GM18858 (cell line): Measurements from ENCODE around the gene SHISA4.
"Not testable (repeated sequence)": the region's sequence is repeated elsewhere in the genome, so short reads cannot be mapped to it uniquely, and the experiment has no call there.

Source experiments
- ATAC-seq: cut with Tn5 transposase; IDR thresholded peaks from one replicate; pipeline ENCODE4 v1.9.1; 2021; ENCODE audit not compliant: unreplicated experiment

The SHISA4 gene, protein sequence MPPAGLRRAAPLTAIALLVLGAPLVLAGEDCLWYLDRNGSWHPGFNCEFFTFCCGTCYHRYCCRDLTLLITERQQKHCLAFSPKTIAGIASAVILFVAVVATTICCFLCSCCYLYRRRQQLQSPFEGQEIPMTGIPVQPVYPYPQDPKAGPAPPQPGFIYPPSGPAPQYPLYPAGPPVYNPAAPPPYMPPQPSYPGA

DNA sequence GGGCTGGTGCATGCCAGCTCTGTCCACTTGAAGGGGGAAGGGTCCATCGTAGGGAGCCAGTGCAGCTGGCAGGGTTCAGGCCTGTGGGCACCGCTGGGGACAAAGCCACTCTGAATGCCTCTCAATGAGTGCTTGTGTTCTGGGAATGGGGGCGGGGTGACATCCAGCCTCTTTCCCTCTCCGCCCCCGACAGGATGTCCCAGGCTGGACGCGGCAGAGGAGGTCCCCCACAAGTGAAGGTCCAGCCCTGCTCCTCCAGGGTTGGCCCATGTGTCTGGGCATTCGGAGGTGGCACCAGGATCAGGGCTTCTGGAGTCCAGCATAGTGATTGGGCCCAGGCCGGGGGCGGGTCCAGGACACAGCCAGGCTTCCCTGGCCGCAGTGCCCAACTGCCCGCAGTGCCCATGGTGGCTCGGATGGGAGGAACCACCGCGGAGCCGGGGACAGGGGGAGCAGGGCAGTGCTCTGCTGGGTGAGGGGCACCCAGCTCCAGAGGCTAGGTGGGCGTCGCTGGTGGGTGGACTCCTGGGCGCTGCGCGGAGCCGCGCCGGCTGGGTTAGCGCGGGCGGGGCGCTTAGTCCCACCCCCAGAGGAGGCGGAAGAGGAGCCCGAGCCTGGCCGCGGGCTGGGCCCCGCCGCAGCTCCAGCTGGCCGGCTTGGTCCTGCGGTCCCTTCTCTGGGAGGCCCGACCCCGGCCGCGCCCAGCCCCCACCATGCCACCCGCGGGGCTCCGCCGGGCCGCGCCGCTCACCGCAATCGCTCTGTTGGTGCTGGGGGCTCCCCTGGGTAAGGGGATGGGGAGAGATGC, at the start of gene SHISA4:
Gene SHISA4 (plus strand): TSS at position 617 of the 808 bp plus-strand sequence. CDS start 97 bp downstream, at position 714.
- no peak for ATAC-seq

DNA sequence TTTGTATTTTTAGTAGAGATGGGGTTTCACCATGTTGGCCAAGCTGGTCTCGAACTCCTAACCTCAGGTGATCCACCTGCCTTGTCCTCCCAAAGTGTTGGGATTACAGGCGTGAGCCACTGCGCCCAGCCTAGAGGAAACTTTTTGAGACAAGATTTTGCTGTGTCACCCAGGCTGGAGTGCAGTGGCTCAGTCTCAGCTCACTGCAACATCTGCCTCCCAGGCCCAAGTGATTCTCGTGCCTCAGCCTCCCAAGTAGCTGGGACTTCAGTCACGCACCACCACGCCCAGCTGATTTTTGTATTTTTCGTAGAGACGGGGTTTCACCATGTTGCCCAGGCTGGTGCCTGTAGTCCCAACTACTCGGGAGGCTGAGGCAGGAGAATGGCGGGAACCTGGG, 49.6 kb upstream of the SHISA4 start:
- not testable (repeated sequence) for ATAC-seq

DNA sequence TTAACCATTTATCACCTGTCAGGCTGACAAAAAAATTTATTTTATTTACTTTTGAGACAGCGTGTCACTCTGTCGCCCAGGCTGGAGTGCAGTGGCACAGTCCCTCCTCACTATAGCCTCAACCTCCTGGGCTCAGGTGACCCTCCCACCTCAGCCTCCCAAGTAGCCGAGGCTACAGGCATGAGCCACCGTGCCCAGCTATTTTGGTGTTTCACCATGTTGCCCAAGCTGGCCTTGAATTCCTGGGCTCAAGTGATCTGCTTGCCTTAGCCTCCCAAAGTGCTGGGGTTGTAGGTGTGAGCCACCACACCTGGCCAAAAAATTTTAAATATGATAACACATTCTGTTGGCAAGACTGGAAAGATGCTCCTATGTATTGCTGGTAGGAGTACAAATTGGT, 48.6 kb upstream of the SHISA4 start:
- no peak for ATAC-seq

DNA sequence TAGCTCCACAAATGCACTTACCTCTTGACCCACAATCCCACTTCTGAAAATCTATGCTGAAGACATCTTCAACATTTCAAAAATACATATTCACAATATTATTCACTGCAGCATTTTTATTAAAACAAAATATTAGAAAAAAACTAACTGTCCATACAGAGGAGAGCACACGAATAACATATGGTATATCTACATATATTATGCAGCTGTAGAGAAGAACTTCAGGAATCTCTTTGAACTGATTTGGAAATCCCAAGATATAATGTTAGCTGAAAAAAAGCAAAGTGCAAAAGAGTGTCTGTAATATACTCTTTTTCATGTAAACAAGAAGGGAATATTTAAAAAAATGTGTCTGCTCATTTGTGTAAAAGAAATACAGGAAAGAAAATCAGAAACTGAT, 48.2 kb upstream of the SHISA4 start:
- no peak for ATAC-seq

DNA sequence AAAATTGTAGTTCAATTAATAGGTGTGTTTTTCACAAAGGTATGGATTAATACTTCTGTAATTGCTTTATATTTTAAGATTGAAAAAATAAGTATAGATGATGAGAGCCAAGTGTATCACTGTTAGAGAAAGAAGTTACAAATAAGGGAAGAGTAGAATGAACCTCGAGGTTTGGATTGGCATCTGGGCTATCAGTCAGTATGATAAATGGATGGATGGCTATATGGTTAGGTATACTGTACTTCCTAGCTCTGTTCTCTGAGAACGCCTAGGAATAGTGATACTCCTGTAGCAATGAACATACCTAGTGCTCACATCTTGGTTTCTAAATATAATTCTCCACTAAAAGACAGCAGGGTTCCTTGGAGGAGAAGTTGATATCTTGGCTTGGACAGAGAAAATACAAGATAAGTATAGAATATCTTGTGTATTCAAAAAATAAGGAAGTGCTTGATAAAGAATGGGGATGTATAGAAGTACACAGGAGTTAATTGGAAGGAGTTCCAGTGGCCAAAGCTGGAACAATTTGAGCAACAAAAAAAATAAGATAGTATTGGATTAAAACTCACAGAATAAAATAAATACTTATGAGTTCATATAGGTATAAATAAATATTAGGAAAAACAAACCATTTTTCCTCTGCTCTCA, 47.3 kb upstream of the SHISA4 start:
- ATAC-seq, result no peak

DNA sequence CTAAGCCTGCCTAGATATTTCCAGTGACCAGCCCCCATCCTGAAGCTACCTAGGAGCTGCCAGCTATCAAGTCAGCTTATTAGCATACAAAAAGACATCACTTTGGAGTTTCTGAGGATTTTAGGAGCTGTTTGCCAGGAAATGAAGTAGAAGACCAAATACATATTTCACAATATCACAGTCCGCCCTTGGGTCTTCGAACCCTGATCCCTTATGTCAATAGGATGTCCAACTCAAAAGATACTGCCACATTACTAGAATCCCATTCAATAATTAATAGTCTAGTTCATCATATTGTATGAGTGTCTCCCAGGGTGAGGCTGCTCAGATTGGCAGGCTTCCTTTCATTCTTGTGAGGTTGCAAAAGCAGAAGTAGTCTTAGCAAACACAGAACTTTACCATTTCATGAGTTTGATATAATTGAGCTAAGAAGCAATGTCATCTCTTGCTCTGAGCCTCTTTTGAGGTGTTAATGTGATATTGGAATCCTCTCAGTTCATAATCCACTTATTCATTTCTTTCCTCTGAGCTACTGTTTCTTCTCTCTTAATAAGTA, 46.1 kb upstream of the SHISA4 start:
- ATAC-seq, result no peak

DNA sequence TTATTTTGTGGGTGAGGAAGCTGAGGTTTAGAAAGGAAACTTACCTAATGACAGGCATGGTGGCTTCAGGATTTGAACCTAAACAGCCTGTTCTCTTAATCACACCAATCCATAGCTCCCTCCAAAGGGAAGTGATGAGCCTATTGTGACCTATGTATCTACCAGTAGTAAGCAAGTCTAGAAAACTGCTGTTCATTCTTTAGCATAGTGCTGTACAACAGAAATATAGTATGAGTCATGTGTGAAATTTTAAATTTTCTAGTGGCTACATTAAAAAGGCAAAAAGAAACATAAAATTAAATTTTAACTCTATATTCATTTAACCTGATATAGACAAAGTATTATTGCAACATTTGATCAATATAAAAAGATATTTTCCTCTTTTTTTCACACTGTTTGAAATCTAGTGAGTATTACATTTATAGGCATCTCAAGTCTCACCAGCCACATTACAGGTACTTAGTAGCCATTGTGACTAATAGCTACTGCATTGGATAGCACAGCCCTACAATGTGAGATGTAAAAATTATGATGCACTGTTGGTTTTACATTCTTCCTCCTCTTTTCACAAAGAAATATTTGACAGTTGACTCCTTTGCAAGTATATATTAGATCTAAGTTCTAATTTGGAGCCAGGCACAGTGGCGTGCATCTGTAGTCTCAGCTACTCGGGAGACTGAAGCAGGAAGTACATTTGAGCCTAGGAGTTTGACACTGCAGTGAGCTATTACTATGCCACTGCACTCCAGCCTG, 43.2 kb upstream of the SHISA4 start:
- ATAC-seq, result no peak

DNA sequence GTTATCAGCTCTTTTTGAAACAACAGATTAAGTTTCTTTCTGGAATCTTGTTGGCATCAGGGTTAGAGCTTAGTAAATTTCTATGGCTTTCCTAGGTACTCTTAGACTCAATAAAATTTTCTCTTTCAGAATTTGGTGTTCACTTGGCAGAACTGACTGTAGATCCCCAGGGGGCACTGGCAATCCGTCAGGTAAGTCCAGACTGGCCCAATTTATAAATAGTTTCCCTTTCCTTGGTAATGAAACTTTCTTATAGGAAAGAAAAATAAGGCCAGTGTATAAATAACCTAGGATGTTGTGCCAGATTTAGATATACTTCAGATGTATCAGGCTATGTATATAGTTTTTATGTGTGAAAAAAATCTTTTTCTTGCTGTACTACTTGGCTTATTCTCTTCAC, 41.5 kb upstream of the SHISA4 start:
- ATAC-seq, result no peak

DNA sequence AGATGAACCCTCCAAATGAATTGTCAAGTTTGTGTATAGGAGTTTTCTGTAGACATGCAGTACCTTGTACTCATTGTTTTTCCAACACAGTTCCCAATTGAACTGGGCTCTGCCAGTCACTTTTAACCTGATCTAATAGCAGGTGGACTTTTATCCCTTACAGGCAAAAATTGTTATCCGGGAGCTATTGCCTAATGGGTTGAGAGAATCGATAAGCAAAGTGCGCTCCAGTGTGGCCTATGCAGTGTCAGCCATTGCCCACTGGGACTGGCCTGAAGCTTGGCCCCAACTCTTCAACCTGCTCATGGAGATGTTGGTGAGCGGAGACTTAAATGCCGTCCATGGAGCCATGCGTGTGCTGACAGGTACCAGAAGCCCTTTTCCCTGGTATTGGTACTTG, 40.5 kb upstream of the SHISA4 start:
- no peak for ATAC-seq

DNA sequence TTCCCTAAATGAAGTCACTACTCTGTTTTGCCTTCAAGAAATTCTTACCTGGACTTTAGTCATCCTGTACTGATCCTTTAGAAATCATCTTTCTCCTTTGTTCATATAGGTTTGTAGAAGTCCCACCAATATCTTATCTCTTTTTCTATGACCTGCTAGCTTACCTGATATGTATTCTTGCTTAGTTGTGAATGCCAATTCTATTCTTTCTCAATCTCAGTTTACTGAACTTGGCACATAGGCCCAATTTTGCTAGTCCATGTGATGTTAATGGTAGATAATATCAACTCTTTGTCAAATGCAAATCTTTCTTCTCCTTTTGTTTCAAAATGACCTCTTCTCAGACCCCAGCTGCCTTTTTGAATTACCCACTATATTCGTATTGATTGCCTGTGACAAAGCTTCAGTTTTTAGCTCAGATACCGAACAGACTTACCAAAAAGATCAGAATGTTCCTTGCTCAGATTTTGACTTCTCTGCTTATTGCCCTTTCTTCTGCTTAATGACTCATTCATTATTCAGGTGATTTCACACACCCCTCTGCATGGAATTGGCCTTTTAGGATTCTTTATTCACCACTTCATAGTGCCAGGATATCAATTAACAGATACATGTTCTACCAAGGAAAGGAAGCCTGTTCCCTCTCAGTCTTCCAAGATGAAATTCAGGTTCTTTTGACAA, 39.2 kb upstream of the SHISA4 start:
- ATAC-seq, result no peak

DNA sequence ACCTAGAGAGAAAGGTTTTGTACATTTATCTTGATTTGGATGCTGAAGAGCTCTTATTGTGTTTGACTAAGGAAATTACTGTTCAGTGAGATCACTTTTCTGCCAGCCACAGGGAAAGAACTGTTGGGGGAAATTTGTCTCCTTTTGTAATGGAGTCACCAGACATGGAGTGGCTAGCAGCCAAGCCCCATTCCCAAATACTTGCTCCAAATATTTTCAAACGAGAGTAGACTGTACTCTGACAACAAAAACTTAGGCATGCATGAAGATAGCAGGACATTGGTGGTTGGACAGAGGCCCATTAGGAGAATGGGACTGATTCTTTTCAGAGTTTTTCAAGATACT, 38.7 kb upstream of the SHISA4 start:
- ATAC-seq, result no peak

DNA sequence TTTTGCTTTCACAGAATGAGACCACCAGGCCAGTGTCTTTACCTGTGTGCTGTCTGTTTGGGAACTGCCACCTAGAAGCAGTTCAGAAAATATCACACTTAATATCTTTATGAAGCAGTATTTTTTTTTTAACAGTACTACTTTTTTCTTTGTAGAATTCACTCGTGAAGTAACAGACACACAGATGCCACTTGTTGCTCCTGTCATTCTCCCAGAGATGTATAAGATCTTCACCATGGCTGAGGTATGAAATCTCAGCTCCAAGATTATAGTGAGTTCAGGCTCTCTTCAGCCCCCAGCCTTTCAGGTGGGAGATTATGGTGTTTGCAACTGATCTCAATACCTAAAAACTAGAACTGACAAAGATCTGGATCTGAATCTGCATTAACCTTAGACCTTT, 36.7 kb upstream of the SHISA4 start:
- ATAC-seq, result no peak

DNA sequence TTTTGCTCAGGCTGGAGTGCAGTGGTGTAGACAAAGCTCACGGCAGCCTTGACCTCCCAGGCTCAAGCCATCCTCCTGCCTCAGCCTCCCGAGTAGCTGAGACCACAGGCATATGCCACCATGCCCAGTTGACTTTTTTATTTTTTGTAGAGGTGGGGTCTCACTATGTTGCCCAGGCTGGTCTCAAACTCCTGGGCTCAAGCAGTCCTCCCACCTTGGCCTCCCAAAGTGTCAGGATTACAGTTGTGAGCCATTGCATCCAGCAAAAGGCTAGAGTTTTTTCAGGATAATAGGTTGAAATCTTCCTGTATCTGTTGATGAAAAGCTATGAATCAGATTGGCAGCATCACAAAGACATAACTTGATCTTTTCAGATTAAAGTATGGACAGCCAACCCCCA, 32.0 kb upstream of the SHISA4 start:
- ATAC-seq, result not testable (repeated sequence)

DNA sequence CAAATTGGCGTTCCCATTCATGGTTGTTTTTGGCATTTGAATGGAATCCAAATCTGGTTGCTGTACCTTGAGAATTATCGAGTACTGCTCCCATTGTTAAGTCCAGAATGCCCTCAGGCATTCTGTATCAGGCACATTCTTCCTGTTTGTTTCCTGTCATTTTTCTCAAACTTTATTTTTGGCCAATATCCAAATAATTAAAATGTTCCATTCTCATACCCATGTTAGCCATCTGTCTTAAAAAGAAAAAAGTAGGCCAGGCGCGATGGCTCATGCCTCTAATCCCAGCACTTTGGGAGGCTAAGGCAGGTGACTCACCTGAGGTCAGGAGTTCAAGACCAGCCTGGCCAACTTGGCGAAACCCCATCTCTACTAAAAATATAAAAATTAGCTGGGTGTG, 29.3 kb upstream of the SHISA4 start:
- ATAC-seq, result no peak

DNA sequence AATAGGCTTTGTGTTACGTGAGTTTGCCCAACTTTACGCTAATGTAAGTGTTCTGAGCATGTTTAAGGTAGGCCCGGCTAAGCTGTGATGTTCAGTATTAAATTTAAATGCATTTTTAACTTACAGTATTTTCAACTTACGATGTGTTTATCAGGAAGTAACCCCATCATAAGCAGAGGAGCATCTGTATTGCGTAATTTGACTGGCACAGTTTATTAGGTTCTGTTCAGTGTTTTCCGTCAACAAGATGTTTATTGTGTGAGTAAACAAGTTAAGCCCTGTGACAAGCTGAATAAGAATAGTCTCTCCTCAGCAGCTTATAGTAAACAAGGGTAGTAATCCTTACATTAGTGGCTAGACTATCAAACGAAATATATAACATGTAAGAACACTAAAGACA, 27.2 kb upstream of the SHISA4 start:
- ATAC-seq, result no peak

DNA sequence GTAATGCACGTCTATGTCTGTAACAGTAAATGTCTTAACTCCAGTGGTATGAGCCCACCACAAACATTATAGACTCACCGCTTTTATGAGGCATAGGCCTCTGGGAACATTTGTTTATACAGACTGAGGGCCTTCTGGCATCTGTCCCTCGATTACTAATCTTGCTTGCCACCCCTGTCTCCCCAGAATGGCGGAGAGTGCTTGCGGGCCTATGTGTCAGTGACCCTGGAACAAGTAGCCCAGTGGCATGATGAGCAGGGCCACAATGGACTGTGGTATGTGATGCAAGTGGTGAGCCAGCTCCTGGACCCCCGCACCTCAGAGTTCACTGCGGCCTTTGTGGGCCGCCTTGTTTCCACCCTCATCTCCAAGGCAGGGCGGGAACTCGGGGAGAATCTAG, 18.3 kb upstream of the SHISA4 start:
- no peak for ATAC-seq

DNA sequence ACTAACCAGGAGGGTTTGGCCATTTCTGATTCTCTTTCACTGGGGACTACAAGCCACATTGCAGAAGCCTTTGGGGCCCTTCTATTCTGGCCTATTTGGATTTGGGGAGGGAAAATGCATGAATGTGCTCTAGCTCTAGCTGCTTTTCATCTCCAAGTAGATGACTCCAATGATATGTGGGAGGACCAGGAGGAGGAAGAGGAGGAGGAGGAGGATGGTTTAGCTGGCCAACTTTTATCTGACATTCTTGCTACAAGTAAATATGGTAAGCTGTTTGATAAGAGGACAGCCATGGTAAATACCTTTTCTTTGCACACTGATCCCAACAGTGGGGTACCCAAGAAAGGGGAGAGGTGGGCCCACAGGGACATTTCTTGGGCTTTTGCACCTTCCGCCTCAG, 14.0 kb upstream of the SHISA4 start:
- no peak for ATAC-seq

DNA sequence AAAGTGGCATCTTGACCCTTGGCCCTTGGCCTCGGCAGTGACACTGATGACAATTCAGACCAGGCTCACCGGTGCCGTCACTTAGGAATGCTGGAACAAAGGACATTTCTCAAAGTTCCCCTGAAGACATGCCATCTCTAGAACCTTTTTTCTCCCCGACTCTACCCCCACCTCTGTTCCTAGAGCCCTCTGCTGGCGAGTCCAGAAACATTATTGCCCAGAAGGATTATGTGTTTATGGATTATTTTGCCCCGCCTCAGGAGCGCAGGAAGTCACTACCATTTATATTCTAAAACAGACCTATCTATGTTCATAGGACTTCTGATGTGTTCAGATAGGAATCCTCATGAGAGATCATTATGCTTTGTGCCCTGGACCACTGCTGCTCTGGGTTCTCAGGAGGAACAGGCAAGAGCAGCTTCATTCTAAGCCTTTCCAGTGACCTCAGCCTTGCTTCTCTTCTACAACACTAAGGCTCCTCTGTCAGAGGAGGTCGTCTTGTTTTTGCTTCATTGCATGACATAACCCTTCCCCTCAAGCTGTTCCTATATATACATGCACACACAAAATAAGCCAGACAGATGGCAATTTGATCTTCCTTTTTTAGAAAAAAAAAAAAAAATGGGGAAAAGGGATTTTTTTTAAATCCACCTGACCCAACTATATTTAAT, 12.4 kb upstream of the SHISA4 start:
- ATAC-seq, result no peak

DNA sequence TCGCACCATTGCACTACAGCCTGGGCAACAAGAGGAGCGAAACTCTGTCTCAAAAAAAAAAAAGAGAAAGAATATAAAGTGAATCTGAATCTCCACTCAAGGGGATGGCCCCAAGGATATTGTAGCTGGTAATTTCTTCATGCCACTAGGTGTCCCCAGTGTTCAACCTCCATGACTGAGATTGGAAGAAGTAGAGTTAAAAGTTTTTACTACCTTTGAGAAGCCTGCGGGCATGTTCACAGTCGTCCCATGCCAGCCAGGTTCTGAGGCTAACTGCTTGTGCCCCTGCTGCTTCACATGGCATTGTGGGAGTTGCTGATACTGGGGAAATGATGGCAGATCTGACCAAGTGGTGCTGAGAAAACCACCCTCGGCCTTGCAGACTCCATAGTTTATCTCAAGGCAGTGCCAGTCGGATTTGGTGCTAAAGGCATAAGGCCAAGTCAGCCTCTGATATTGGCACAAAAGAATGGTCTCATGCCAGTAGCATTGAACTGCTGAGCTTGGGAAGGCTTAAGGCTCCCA, 10.8 kb upstream of the SHISA4 start:
- ATAC-seq, result no peak
